ENCODE data around the gene CYP46A1.

Gene CYP46A1

GRCh38 chr14:99690636-99691035 lies 6.5 kb downstream of the CYP46A1 start:
- DNase-seq, result no peak

DNA sequence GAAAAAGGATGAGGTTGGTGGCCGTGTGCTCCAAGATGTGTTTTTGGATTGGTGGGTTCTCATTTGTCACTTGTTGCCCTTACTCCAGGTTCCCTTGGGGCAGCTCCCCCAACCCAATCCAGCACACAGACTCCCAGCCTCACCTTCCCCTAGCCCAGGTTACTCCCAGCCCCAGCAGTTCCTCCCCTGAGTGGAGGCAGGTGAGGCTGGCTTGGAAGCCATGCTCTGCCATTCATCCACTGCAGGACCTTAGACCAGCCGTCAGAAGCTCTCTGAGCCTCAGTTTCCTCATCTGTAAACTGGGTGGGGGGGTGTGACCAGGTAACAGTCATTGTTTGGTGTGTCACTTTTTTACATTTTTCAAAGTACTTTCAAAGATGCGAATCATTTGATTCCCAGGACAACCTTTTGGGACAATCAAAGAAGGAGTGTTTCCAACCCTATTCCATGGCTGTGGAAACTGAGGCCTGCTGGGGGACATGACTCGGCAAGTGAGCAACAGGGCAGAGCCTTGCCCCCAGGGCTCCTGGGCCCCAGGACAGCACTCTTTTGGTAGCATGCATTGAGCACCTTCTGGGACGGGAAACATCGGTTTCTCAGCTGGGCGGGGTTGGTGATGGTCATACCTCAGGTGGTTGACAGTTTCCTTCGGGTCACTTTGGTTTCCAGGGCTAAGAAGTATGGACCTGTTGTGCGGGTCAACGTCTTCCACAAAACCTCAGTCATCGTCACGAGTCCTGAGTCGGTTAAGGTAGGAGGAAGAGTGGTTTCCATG lies 7.2 kb downstream of the CYP46A1 start:
- no peak for DNase-seq

DNA sequence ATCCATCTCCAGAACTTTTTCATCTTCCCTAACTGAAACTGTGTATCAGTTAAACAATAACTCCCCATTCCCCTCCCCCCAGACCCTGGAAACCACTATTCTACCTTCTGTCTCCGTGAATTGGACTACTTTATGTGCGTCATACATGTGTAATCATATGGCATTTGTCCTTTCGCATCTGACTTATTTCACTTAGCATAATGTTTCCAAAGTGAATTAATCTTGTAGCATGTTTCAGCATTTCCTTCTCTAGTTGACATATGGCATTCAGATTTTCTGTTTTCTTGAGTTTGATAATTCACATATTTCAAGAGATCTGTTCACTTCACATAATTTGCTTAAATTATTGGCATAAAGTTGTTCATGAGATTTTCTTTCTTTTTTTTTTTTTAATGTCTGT lies 9.8 kb downstream of the CYP46A1 start:
- DNase-seq, result no peak

- no peak for DNase-seq
These were observed 12.8 kb downstream of the CYP46A1 start for GRCh38 chr14:99696929-99697328.

GRCh38 chr14:99698236-99698635 lies 14.1 kb downstream of the CYP46A1 start:
- no peak for DNase-seq

- DNase-seq, result no peak
These were observed 14.5 kb downstream of the CYP46A1 start for GRCh38 chr14:99698642-99699041.

DNA sequence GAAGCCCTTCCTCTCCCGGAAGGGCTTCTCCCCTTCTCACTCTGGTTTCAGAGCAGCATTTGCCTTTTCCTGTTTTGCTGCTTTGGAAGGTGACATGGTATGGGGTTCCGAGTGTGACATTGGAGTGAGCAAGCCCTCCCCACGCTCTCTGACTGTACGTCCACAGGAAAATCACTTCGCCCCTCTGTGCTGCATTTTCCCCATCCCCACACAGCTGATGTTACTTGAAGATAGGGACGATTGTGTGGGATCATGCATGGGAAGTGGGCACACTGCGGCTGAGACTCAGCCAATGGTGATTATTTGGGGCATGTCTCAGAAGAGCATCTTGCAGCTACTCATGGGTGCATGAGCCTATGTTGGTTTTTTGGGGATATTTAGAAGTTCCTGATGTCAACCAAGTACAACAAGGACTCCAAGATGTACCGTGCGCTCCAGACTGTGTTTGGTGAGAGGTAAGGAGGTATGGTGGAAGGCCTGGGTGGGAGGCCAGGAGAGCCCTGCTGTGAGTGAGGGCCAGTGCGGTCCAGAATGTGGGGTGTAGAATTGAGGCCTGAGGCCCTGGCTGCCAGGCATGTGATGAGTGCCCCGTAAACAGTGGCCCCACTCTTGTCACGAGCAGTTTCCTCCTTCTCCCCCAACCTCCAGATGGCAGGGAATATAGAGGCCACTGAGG lies 15.1 kb downstream of the CYP46A1 start:
- DNase-seq, result no peak

- no peak for DNase-seq
These were observed 15.8 kb downstream of the CYP46A1 start for GRCh38 chr14:99699861-99700260.

DNA sequence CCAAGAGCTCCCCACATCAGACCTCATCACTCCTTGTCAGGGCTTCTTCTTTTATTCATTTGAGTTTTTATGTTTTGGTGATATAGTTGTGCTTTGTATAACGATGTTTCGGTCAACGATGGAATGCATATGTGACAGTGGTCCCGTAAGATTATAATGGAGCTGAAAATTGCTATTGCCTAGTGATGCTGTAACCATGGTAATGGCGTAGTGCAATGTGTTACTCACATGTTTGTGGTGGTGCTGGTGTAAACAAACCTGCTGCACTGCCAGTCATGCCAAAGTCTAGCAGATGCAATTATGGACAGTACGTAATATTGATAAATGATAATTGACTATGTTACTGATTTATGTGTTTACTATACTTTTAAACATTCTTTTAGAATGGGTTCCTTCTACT lies 16.3 kb downstream of the CYP46A1 start:
- no peak for DNase-seq

GRCh38 chr14:99701260-99701659 lies 17.2 kb downstream of the CYP46A1 start:
- no peak for DNase-seq

- no peak for DNase-seq
These were observed 18.0 kb downstream of the CYP46A1 start for GRCh38 chr14:99702115-99702514.

GRCh38 chr14:99703381-99703780 lies 19.3 kb downstream of the CYP46A1 start:
- DNase-seq, result no peak

GRCh38 chr14:99704037-99704436 lies 19.9 kb downstream of the CYP46A1 start:
- no peak for DNase-seq

DNA sequence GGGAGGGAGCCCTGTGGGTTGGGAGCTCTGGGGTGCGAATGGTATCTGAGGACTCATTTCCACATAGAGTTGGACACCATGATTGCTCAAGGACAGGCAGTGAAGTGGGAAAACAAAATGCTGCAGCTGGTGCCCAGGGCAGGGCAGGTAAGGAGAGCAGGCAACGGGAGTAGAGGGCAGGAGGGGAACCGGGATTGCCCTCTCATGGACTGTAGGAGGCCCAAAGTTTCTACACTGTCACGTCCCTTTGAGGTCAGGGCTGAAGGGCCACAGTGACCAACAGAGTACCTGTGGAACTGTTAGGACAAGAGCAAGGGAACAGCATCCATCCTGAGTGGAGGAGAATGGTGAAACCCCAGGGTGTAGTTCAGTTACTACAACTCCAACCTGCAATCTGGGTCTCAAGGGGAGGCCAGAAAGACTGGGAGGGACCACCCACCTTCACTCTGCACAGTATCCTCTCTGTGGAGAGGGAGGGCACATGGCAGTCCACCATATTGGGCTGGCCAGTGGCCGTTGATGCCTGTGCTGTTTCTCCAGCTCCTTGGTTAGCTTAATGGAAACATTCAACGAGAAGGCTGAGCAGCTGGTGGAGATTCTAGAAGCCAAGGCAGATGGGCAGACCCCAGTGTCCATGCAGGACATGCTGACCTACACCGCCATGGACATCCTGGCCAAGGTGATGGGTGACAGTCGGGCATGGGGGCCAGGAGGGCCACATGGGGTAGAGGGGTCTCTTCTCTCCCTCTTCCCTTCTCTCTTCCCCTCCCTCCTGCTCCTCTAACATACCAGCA lies 22.2 kb downstream of the CYP46A1 start:
- no peak for DNase-seq

DNA sequence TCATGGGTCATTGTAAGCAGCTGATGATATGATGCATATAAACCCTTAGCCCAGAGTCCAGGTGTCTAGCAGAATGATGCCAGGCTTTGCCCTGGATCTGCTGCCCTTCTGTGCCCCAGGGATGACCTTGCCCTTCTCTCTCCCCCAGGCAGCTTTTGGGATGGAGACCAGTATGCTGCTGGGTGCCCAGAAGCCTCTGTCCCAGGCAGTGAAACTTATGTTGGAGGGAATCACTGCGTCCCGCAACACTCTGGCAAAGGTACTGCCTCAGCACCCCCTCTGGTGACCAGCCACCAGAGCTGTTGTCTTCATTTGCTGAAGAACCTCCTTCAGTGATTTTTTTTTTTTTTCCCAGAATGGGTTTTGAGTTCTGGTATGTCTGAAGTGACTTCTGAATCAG lies 23.3 kb downstream of the CYP46A1 start:
- no peak for DNase-seq

- no peak for DNase-seq
These were observed 23.8 kb downstream of the CYP46A1 start for GRCh38 chr14:99707921-99708320.

DNA sequence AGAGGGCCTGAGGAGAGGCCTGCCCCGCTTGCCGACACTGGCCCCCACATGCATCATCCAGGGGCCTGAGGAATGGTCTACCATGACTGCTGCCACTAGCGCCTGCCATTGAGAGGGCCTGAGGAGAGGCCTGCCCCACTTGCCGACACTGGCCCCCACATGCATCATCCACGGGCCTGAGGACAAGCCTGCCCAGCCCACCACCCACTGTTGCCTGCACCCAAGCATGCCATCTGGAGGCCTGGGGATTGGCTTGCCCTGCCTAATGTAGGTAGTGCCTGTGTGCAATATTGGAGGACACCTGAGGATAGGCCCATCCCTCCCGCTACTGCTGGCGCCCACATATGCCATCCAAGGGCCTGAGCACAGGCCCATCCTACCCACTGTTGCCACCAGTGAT lies 24.4 kb downstream of the CYP46A1 start:
- no peak for DNase-seq

DNA sequence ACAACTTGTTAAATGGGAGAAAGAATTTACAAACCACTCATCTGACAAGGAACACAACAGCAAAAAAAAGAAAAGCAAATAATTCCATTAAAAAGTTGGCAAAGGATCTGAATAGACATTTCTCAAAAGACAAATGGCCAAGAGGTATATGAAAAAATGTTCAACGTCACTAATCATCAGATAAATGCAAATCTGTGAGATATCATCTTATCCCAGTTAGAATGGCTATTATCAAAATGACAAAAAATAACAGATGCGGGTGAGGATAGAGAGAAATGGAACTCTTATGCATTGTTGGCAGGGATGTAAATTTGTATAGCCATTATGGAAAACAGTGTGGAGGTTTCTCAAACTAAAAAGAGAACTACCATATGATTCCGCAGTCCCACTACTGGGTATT lies 29.9 kb downstream of the CYP46A1 start:
- no peak for DNase-seq

DNA sequence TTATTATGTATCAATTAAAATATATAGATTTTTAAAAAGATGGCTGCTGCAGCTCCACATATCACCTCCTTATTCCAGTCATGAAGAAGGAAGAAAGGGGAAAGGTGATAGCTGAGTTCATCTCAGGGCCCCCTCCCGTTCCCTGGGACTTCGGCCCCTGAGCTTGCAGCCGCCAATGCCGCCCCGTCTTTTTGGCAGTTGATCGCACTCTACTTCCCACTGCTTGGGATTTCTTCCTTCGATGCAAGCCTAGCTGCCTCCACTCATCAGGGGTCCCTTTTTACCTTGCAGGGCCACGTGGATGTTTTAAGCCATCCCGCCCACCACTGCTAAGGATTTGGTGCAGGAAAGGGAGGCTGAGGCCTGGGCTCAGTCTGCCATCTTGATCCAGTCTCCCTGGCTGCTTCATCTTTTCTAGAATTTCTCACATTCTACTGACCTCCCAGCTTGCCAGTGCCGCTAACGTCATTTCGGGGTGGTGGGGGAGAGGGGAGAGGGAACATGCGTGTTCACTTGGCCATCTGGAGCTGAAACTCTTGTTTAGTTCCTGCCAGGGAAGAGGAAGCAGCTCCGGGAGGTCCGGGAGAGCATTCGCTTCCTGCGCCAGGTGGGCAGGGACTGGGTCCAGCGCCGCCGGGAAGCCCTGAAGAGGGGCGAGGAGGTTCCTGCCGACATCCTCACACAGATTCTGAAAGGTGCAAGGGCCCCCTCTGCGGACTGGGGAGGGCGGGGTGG lies 31.3 kb downstream of the CYP46A1 start:
- DNase-seq, result no peak

DNA sequence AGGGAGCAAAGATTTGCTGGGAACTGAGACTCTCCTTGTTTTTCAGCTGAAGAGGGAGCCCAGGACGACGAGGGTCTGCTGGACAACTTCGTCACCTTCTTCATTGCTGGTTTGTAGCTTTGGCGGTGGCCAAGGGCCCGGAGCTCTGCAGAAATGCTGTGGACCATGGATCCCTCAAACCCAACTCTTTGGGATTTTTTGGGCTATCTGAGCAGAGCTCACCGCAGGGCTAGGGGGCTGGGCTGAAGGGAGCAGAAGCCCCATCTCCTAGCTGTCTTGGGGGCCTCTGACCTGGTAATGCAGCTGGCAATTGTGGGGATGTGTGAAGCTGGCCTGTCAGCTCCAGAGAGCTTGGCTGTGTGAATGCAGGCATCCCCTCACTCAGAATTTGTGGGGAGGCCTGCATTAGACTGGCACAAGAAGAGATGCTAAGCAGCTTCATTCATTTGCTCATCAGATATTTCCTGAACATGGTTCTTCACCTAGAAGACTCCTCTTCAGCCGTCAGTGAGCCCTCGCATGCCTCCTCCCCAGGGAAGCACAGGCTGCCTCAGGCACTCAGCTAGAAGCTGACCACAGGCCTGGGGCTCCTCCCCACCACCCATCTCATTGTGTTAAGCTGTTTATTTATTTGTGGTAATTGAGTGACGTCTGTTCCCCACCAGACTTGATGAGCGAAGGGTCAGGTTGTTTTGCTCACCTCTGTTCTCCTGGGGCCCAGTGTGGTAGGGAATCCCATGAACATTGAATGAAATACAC lies 32.2 kb downstream of the CYP46A1 start:
- DNase-seq, result no peak

DNA sequence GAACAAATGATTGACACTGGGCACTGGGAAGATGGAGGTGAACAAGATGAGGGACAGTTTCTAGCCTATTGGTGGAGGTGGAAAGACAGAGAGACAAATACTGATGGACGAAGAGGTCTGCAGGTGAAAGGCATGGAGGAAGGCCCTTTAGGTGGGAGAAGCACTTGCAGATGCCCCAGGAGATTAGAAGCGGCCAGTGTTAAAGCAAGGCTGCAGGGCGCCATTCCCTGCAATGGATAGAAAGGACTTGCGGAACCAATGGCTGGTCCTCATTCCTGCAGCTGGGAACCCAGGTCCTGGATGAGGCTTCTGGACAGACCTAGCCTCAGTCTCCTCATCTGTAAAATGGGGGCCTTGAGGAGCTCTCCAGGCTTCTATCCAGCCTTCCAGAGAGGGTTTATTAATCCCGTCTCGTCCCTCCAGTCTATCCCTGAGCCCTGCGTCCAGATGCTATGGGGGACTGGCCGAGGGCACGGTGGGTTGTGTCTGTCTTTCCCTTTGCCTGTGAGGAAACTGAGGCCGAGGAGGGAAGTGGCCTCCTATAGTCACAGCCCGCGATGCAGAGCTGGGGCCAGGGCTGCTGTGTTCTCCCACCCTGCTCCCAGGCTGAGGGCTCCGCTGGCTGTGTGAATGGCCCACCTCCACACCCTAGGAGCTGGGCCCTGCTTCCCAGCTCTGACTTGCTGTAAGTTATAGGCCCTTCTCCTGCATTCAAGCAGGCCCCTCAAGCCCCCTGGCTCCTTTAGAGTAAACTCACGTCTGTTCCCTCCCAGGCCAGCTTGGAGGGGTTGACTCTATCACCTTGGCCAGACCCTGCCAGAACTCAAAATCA lies 33.0 kb downstream of the CYP46A1 start:
- no peak for DNase-seq

DNA sequence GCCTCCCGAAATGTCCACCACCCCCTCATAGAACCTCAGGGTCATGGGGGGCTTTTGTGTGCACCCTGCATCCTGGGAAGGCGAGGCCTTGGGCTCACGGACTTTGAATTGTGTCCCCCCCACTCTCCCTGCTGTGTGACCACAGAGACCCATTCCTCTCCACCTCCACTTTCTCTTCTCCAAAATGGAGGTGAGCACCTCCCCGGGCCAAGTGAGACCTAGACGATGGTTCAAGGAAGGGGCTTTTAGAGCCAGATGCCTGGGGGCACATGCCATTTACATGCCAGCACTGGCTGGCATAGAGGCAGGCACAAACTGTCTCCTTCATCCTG lies 33.5 kb downstream of the CYP46A1 start:
- DNase-seq, result no peak

Data from hematopoietic multipotent progenitor cell treated with erythropoietin and hydrocortisone succinate and interleukin-3 and kit ligand, for 4 days (in vitro differentiated cells).